CD4-positive, alpha-beta T cell treated with Interferon gamma for 1 hour (primary cell): ENCODE results near the gene TRAPPC3L.
"Not testable (repeated sequence)": the region's sequence is repeated elsewhere in the genome, so short reads cannot be mapped to it uniquely, and the experiment has no call there.

Experiments
- DNase-seq: peaks from one replicate; pipeline ENCODE4 v3.0.0-alpha.2; 2020

TRAPPC3L gene

DNA sequence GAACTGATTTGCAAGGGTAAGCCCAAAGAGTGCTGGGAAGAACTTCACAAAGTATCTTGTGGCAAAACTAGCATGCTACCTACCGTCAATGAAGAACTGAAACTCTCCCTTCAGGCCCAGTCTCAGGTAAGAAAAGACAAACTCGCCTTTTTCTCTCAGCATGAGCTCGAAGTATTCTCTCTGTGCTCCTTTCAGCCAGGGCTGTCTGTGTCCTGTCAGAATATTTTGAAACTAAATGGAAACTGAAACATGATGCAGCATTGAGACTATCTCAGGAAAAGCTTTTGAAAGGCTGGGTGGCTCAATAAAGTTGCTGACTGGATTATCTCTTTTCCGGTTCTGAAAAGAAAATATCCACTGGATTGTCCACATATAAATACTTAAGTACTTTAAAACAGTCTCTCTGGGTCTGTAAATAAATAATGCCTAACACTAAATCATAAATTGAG, 33.3 kb downstream of the TRAPPC3L start:
- DNase-seq: no peak

- no peak for DNase-seq
These were observed 33.9 kb downstream of the TRAPPC3L start, which contains the start of gene CALHM5 for GRCh38 chr6:116511424-116512110. TSS of gene CALHM5 (plus strand) at chr6:116511639. CDS start at chr6:116511697, 58 bp downstream.

- DNase-seq: no peak
These were observed 37.0 kb downstream of the TRAPPC3L start for GRCh38 chr6:116508527-116508926.

GRCh38 chr6:116507324-116507723, 38.2 kb downstream of the TRAPPC3L start:
- no peak for DNase-seq

- DNase-seq: no peak
These were observed 44.5 kb downstream of the TRAPPC3L start for GRCh38 chr6:116500969-116501433.

GRCh38 chr6:116497113-116497676, 48.3 kb downstream of the TRAPPC3L start:
- no peak for DNase-seq

DNA sequence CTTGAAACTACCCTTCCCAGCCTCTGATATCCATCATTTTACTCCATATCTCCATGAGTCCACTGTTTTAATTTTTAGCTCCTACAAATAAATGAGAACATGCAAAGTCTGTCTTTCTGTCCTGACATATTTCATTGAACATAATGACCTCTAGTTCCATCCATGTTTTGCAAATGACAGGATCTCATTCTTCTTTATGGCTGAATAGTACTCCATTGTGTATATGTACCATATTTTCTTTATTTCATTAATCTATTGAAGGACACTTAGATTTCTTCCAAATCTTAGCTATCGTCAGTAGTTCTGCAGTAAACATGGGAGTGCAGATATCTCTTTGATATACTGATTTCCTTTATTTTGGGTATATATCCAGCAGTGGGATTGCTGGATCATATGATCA, 50.3 kb downstream of the TRAPPC3L start:
- DNase-seq: not testable (repeated sequence)

- DNase-seq: no peak
These were observed 53.0 kb downstream of the TRAPPC3L start for GRCh38 chr6:116492331-116493067.

DNA sequence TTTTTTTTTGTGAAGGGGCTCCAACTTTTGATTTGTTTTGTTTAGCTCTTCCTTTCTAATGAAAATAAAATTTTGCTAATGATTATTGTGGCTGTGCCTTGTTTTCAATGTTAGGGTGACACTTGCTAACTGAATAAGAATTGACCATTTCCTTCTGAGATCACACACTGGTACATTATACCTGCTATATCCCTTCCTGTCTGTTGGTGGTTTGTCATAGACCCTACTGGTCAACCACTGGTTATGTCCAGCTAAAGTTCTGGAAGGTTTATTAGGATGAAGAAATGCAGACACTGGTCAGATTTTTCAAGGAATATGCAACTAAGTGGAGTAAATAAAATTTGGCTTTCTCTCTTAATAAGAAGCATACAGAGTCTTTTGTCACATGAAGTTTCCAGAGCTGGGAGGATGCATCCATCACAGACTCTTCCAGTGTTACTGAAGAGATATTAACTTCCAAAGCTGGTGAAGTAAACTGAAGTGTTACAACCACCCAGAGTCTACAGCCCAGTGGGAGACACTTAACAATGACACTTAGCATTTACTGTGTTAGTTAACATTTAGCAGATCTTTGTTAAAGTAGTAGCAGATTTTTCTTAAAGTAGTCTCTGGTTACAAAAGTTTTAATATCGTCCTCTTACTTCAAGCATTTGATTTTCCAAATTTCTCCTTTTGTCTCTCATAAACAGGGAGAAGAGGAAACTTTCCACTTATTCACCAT, 53.7 kb downstream of the TRAPPC3L start:
- no peak for DNase-seq

DNA sequence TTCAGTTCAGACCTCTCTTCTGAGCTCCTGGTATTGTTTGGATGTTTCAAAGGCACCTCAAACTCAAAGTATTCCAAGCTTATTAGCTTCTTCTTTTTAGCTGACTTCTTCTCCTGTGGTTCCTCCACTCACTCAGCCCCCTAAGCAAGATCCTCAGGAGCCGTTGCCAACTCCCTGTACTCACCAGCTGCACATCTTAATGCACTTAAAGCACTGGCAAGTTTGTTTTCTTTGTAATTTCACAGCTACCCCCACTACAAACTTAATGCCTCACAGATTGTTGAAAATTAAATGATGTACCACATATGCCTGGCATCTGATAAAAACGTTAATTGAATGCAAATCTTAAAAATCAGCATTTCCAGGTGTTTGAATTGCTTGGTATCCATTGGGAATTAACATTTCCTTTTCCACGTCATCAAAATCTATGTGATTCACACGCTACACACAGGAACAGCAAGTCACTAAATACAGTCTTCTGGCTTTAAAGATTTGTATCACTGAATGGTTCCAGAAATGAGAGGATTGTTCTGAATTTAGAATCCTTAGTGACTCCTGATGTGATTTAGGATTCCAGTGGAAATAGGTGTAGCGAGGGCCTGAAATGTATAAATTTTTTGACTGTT, 59.8 kb downstream of the TRAPPC3L start:
- no peak for DNase-seq

DNA sequence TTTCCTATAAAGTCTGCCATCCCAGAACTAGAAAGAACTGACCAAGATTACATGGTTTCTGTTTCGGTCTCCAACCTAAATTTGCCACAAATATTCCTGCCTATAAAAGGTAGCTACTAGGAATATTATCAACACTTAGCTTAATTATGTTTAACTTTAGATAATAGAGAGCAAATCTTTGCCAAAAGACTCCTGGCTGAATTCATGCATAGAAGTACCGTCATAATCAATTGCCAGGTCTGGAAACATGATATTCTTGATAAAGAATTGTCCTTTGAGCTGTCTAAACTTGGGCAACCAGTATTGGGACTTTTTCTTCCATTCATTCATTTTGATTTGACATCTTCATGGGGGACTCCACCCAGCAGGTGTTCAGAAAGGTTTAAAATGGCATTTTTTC, 61.9 kb downstream of the TRAPPC3L start:
- no peak for DNase-seq

GRCh38 chr6:116482780-116483179, 62.7 kb downstream of the TRAPPC3L start:
- DNase-seq: no peak

DNA sequence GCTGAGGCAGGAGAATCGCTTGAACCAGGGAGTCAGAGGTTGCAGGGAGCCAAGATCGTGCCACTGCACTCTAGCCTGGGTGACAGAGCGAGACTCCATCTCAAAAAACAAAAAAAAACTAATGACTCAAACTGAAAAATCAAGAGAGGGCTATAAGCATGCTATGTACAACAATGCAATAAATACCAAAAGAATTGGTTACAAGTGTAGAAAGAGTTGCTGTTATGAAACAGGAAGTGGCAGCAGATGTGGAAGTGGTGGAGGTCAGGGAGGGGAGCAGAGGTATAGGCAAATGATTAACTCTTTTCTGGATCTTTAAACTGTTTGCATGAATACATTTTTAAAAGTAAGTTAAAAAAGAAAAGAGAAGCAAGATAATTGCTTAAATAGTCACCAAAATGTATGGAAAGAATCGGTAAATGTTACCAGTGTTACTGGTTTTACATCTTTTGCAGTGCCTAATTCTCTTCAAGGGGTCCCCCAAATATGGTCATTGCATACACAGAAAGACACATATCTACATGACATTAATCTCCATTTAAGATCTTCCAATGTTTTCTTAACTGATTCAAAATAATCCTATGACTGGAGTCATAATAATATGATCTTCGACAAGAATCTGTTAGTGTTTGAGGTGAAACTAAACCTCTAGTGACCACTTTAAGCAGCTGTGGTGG, 69.3 kb downstream of the TRAPPC3L start:
- DNase-seq: peak; percentile 35

DNA sequence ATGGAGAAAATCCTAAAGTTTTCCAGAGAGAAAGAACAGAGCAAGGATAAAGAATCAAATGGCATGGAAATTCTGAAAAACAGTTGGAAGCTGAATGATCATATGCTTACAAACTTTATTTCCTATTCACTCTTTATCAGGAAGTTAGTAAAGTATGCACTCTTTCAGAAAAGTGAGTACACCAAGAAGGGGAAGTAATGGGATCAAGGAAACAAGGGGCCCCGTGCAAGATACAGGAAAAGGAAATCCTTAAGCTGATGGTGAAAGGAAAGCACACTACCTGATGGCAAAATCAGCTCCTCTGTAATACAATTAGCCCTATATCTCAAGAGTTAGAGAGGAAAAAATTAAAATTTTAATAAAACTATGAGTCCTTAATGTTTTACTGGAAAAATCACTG, 70.3 kb downstream of the TRAPPC3L start:
- DNase-seq: no peak

- DNase-seq: no peak
These were observed 72.8 kb downstream of the TRAPPC3L start for GRCh38 chr6:116472706-116473105.

DNA sequence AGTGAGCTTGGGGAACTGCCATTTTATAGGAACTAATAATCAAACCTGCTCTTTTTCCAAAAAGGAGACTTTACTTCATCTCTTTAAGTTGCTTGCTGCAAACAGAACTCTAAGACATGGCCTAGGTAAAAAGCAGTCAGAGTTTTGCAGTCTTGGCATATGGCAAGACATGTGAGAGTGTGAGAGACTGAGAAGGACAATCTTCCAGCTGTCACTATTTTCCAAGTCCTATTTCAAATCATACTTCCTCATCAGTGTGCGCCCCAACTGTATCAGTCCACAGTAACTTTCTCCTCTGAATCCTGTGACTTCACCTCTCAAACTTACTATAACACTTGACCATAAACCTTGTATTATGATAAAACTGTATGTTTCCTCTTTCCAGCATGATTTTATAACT, 74.0 kb downstream of the TRAPPC3L start:
- no peak for DNase-seq

DNA sequence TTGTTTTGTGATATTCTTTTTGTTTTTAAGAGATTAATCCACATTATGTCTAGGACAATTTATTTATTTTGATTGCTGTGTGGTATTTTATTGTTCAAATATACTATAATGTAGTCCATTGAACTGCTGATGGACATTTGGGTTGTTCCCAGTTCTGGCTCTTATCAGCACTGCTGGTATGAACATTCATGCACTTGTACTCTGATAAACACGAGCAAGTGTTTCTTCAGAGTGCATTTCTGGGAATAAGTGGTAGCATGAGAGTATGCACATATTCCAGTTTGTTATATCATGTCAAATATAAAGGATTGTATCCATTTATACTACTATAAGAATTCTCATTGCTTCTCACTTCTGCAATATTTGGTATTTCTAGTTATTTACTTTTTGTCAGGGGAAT, 77.2 kb downstream of the TRAPPC3L start:
- no peak for DNase-seq

GRCh38 chr6:116467514-116467913, 78.0 kb downstream of the TRAPPC3L start:
- DNase-seq: no peak

DNA sequence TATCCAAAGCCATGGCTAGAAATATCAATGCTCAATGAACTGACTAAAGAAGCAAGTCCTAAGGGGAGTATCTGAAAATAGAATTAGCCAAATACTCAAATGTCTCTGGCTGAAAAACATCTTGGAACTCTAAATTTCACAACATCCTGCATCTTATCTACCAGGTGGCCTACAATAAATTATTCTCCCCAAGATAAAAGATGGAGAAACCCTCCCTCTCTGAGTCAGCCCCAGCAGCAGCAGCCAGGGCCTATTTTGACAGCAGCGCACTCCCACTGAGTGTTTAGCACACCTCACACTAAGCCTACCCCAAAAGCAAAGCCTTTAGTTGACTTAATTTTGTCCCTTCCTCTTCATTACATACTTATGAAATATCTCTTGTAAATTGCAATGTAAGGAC, 78.4 kb downstream of the TRAPPC3L start:
- no peak for DNase-seq

DNA sequence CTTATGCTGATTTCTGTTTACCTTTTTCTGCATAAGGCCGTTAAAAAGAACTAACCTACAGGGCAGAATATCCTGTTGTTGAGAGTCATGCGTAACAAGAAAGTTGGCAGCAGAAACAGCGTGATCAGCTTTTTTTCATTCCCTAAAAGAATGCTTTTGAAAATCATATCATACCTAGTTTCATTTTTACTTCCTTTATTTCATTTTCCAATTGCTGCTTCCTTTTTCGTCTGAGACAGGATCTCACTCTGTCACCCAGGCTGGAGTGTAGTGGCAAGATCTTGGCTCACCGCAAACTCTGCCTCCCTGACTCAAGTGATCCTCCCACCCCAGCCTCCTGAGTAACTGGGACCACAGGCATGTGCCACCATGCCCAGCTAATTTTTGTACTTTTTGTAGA, 80.2 kb downstream of the TRAPPC3L start:
- DNase-seq: peak; percentile 25

DNA sequence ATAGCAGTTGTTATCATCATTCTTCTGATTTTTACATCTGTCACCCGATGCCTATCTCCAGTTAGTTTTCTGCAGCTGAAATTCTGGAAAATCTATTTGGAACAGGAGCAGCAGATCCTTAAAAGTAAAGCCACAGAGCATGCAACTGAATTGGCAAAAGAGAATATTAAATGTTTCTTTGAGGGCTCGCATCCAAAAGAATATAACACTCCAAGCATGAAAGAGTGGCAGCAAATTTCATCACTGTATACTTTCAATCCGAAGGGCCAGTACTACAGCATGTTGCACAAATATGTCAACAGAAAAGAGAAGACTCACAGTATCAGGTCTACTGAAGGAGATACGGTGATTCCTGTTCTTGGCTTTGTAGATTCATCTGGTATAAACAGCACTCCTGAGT, 82.2 kb downstream of the TRAPPC3L start:
- no peak for DNase-seq
